Middle frontal gyrus (tissue), 1 donor: Measurements from ENCODE around the gene STX7.

Experiments used
- DNase-seq: peaks from one replicate; pipeline ENCODE4 v3.0.0-alpha.2; 2015; ENCODE audit warnings: low spot score; ENCODE audit errors: extremely low spot score

STX7 gene

DNA sequence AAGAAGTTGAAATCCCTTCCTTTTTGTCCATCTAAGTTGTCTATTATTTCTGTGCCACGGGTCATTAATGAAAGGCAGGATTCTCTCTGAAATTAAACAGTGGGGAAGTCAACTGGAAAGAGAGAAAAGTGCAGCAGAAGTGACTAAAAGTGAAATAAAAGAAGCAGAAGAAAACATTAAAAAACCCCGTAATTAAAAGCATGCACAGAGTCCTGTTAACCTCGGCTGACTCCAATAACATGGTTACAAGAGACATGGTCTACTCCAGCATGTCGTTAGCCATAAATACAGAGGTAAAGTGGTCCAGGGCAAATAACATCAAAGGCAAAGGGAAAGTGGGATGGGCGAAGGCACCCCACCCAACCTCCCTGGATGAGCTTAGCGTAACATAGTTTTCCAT, 98.6 kb downstream of the STX7 start:
- DNase-seq: no peak

DNA sequence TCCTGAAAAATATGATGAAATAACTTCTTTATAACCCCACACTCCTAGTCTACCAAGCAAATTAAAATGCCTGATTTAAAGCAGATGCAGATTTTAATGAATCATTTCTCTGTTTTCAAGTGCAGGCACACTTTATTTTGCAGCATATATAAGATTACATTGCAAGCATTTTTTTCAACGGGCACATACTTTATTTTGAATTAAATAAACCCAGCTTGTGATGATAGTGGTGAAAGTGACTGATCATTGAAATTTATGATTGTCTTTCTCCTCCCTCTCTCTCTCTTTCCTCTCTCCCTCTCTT, 99.5 kb downstream of the STX7 start:
- DNase-seq: no peak

DNA sequence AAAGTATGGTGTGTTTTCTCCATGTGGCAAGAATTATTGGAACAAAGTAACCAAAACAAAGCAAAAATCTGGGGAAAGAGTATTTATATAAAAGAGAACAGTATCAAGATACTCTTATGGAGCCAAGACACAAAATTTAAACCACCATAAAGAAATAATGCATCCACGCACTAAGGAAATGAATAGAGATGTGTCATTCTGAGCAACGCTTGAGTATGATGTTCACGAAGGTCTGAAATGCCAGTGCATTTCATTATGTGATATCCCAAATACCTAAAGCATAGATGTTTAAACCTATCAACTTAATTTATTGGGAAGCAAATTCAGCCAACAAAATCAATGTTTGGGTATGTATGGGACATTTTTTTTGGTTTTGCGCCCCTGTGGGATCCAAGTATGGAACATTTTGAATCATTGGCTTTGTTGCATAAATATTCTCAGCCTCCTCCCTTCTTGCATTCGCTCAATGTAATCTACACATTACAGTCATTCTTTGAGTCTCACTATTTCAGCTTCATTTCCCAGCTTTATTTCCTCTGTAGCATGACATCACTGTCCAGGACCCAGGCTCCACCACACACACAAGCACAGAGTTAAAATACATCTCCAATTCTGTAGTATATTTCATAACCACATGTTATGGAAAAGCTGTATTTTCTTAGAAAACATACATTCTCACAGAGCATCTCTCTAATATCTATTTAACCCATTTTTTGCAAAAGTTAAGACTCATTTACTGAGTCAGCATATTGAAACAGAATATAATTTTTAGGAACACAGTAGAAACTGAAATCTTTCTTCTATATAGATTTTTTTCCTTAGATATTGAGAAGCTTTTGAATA, 100.0 kb downstream of the STX7 start:
- DNase-seq: no peak

DNA sequence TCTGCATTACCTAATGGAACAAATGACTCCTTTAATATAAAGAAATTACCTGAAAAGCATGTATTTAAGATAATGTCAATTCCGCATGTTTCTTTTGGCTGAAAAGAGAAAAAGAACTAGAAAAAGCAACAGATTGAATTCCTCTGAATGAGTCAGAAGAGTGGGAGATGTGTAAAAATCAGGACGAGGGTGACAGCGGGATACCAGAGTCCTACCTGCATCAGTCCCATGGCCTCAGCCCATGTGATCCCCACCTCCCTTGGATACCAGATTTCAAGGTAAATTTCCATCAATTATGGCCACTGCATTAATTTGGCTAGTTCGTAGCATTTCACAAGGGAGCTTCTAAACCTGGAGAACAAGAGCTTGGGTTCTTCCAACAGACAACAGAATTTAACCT, 101.6 kb downstream of the STX7 start:
- DNase-seq: no peak

DNA sequence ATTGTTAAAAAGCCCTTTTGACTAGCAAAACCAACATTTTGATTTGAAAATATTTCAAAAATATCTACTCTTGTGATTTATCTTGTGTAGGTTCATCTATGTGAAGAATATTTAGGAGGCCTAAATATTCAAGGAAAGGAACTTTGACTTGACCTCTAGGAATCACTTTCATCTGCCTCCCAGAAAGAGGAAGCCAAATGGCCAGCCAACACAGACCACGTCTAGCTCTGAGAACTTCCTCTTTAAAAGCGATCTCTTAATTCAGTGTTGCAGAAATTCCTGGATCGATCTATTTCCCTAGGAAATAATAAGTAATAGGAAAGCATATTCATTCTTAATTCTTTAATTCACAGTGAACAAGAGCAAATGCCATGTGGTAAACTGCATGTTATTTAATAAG, 102.1 kb downstream of the STX7 start:
- no peak for DNase-seq

DNA sequence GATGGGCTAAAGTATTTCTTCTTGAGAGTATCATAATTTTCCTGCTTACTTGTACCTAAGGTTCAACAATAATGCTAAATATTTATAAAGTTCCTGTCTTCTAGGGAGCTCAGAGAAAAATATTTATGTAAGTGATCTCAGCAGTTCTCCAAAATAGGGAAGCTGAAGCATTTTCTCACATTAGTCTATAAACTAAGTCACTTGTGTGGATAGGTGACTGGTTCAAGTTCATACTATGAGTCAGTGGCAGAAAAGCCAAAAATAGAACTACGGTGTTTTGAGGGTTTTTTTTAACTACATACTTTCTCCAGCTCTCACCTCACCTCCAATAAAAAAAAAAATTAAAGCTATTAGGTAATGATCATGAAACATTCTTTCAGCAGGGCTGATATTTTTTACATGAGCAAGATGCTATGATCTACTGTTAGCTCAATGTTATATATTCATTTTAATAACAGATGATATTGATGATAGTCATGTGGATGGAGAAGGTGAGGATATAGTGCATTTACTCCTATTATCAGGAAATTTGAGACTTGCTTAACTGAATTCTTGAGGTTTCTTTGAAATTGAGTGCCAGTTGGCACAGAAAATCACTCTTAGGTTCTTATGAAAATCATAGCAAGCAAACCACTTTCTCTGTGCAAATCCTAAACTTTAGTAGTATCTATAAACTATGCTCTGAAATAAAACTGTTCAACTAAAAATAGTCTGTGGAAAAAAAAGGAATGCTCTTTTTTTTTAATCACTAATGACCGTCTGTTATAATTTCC, 107.6 kb downstream of the STX7 start:
- DNase-seq: no peak

DNA sequence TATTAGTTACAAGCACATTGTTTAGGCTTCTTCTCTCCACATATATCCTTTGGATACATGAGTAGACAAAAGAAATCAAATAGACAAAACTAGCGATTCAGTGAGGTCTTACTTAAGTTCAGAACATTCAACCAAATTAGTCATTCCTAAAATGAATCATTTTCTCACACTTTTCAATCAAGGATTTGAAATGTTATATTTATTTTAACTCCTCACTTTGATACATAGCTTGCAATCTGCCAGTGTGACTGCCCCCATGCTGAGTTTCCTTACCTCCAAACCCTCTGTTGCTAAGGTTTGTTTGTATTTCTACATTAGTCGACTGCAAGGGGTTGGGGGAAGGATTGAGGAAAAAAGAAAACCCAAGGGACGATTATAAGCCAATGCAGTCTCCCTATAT, 108.2 kb downstream of the STX7 start:
- no peak for DNase-seq

DNA sequence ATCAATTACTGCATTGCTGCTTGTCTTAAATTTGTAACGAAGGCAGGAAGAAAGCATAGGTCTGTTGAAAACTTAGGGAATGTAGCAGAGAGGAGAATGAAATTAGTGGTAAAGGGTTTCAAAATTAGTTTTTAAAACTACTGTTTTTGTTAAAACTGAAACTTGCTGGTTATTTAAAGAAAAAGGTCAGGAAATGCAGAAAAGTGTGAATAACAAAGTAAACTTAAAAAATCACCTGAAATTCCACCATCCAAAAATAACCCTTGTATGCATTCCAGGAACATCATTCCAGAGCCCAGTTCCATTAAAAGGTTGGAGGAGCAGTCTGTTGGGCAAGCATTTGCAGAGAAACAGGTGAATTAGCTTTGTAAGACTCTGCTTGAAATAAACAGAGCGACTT, 108.6 kb downstream of the STX7 start:
- no peak for DNase-seq

DNA sequence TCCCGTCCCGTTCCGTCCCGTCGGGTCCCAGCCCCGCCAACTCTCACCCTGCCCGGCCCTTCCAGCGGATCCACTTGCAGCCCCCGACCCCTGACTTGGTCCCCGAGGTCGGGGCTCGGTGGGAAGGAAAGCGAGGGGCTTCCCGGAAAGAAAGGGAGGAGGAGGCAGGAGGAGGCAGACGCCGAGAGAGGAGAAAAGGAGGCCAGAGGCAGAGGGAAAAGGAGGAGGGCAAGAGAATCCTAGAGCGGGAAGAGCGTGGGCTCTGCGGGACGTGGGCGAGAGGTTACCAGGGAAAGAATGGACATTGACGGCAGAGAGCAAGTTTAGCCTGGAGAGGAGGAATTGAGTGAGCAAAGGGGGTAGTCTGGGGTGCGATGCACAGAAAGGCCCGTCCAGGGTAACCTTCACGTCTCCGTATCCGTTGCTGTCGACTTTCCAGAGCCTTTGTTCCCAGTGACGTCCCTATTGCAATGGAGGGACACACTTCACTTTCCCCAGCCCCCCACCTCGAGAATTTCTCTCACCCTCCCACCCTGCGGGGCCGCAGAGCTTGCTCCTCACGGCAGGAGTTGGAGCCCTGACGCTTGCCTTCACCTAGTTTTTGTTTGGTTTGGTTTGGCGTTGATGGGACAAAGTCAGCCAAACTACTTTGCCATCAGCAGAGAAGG, 111.2 kb downstream of the STX7 start:
- DNase-seq: no peak

DNA sequence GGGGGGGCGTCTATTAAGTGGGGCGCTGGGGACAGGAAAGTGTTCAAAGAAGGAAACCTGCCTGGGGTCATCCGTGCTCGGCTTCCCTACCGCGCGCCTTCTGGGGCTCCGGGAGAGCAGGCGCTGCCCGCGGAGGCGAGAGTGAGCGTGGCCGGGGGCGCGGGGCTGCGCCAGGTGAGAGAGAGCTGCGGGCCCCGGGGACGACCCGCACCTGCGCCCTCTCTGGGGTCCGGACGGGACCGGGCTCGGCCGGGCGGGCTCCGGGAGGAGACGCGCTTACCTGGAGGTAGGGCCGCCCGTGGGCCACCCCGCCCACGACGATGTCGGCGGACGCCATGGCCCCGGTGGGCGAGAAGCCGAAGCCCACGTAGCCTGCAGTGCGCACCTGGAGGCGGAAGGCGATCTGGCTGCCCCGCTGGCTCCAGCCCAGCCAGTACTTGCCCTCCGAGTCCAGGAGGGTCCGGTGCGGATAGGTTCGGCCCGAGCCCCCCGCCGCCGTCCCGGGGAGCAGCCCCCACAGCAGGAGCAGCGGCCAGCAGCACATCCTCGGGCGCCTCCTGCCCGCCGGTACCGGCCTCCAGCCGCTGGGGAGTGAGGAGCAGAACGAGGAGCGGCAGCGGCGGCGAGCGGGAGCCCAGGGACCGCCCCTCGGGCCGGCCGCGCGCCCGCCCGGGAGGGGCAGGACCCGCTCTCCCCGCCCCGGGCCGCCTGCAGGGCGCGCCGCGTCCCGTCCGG, 111.9 kb downstream of the STX7 start, which contains the start of gene MOXD1:
Gene MOXD1 (minus strand): TSS at position 593 of the 735 bp plus-strand sequence. CDS start 49 bp downstream, at position 544.
- DNase-seq: no peak

DNA sequence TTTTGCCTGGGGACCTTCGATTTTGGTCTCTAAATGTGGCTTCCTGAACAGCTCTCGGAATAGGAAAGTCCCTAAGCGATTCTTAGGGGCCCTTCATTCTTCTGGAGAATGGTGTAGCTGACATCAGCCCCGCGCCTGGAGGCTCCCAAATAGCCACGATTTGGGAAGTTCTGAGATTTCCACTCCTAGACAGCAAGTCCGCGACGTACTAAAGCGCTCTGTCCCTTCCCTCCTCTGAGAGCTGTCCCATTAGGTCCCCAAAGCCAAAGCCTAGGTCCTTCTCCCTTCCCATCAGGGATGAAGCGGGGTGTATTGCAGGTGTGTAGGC, 112.4 kb downstream of the STX7 start:
- no peak for DNase-seq

DNA sequence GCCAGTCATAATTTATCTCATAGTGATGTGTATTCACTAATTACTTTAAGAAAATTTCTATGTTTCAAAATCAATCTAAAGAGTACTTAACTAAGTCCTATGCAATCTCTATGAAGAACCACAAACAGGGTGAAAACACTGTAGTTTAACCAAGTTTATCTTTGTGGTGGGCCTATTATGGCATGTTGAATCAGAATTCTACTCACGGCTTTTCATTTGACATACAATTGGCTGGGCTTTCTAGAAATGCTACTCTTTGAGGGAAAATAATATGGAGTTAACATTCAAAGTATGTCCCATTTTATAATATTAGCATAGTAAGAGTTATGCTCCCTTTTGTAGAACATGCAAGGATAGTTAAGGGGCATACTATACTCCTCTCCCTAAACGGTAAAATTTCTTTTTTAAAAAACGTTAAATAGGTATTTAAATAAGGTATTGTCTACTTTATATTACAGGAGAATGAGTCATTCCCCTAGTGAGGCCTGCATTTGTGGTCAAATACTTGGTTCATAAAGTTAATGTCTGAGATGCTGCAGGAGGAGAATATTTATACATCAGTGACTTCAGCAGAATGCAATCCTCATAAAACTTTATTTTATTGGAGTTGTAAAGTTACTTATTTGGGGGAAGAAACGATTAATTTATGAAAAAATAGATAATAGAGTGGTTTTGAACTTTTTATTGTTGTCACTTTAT, 113.4 kb downstream of the STX7 start:
- DNase-seq: no peak
